Measurements from ENCODE around the gene FAM107B. TPM values are rescaled to one million over a fixed set of nuclear protein-coding genes. Genes with fewer than 3 reads are reported as not detected.

Gene FAM107B
- total and polyA plus RNA-seq, 2 of the 13 experiments (the other 11 are each of a cell fraction or from before 2014, with no cell fraction given): 15.7 to 24.8 TPM

DNA sequence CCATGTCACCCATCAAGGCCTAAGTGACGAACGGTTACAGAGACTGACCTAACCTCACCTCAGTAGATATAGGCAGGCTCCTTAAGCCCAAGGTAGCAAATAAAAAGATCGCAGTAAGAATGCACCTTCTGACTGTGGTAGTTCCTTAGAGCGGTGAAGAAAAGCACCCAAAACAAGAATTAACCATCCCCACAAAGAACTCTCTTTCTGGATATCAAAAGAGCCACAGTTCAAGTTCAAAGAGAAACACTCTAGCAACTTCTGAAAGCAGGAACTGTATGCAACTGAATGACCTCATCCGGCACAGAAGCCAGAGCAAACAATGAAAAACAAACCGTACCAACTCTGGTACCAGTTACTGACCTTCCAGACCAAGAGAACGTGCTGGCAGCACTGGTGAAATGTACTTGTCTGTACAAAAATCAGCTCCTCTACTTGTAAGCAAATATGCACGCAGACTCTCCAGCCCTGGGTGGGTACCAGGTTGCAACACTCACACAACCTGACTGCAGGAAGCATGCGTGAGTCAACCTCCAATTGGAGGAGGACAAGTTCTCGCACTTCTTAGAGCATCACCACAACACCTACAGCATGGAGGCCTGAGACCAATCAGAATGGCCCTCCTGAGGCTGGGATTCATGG, 202.7 kb downstream of the FAM107B start:
- WGBS (ENCODE audit: low lambda C conversion rate): 13% methylated on average over 10 of the region's 10 CpGs
- H3K4me1 ChIP-seq (ENCODE audit: insufficient read depth, low read length): peaks cover 71% of the 10 kb centered on the region
- H3K79me2 ChIP-seq (ENCODE audit: insufficient read depth, low read length): peaks cover 36% of the 10 kb centered on the region
- intact Hi-C loops (cut with micrococcal nuclease; ENCODE audit: unreplicated experiment): no loop called here
- ChIA-PET POLR2A (interaction anchor here (0.6 to 1.3 kb wide), 6 partner anchors 9 to 306 kb away, joined by 3 to 5 read pairs (median 3); partner anchors contain the start of genes CDNF, HSPA14, MSANTD7 and SUV39H2), CTCF (ENCODE audit: low intra/inter-chr PET ratio, low total read pairs) (no interaction called here)
- FAIRE-seq: peak; percentile 92
- peak overlapping the region; percentile 18 for H3K27ac ChIP-seq (ENCODE audit: extremely low read length, insufficient read depth, low read length)
- peaks cover 5 to 7% of the 10 kb centered on the region in 2 experiments; a peak in 4 of 5 replicates for H3K36me3 ChIP-seq (replicated peaks in 1 of 2; ENCODE audit: control insufficient read depth in 1 of 2, insufficient read depth in 2 of 2, low read length in 2 of 2)
- no peak overlapping the region for H3K4me3 ChIP-seq (replicated peaks in 1 of 3; ENCODE audit: insufficient read depth in 1 of 3, low read depth in 2 of 3, low read length in 3 of 3)
- no peak overlapping the region for H3K9ac ChIP-seq (ENCODE audit: insufficient read depth, low read depth, low read length)
- peak overlapping the region; percentile 49 for H3K4me2 ChIP-seq (ENCODE audit: low read depth, low read length)
- in situ Hi-C loops (cut with HindIII; ENCODE audit: extremely low pct_ligation_motif_present, low pct_unique_long_range_greater_than_20kb): no loop called here
- no peaks in the 10 kb centered on the region for H3K9me3 ChIP-seq (ENCODE audit: low read length)
- no peaks in the 10 kb centered on the region for H3K27me3 ChIP-seq (ENCODE audit: control insufficient read depth in 1 of 2, insufficient read depth in 2 of 2, low read length in 2 of 2)
- DNase-seq (ENCODE audit: low spot score): peak; percentile 96
- H2AFZ ChIP-seq (ENCODE audit: low read length): no peak overlapping the region
- peak; percentile 95 for ATAC-seq
- peaks cover 4% of the 10 kb centered on the region; the same call in 1 of the 2 replicates for H4K20me1 ChIP-seq (ENCODE audit: insufficient read depth, low read length)
- no TSS peak for BruUV-seq (replicated peaks)
- TF ChIP-seq ELF1 (CRISPR knock-in tag; IDR thresholded peaks at IDR 0.05) (peak; percentile 61), ZNF550 (CRISPR knock-in tag; IDR thresholded peaks at IDR 0.05; ENCODE audit: borderline replicate concordance) (no peak), ZMYM4 (CRISPR knock-in tag; IDR thresholded peaks at IDR 0.05) (no peak), TARDBP (CRISPR knock-in tag; IDR thresholded peaks at IDR 0.05) (peak; percentile 72; the same call in 1 of the 2 replicates), FLYWCH1 (CRISPR knock-in tag; IDR thresholded peaks at IDR 0.05) (no peak), RARG (CRISPR knock-in tag; IDR thresholded peaks at IDR 0.05; ENCODE audit: low read depth) (no peak), CREM (IDR thresholded peaks at IDR 0.05) (peak; percentile 72; the same call in 1 of the 2 replicates), CREM (CRISPR knock-in tag; IDR thresholded peaks at IDR 0.05) (no peak), SOX5 (CRISPR knock-in tag; IDR thresholded peaks at IDR 0.05; ENCODE audit: borderline replicate concordance) (peak; percentile 86), SP5 (CRISPR knock-in tag; IDR thresholded peaks at IDR 0.05; ENCODE audit: borderline replicate concordance, low read depth) (peak; percentile 47; the same call in 1 of the 2 replicates), NAIF1 (CRISPR knock-in tag; IDR thresholded peaks at IDR 0.05; ENCODE audit: borderline replicate concordance) (no peak)
- TF ChIP-seq, protein P1, sequence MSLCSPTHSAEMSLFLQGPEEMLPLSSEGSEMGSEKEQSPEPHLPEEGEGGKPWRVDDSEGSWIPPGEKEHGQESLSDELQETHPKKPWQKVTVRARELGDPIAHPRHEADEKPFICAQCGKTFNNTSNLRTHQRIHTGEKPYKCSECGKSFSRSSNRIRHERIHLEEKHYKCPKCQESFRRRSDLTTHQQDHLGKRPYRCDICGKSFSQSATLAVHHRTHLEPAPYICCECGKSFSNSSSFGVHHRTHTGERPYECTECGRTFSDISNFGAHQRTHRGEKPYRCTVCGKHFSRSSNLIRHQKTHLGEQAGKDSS (CRISPR knock-in tag; IDR thresholded peaks at IDR 0.05; ENCODE audit: borderline replicate concordance, low read depth): no peak
- TF ChIP-seq, protein P2, sequence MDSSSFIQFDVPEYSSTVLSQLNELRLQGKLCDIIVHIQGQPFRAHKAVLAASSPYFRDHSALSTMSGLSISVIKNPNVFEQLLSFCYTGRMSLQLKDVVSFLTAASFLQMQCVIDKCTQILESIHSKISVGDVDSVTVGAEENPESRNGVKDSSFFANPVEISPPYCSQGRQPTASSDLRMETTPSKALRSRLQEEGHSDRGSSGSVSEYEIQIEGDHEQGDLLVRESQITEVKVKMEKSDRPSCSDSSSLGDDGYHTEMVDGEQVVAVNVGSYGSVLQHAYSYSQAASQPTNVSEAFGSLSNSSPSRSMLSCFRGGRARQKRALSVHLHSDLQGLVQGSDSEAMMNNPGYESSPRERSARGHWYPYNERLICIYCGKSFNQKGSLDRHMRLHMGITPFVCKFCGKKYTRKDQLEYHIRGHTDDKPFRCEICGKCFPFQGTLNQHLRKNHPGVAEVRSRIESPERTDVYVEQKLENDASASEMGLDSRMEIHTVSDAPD (CRISPR knock-in tag; IDR thresholded peaks at IDR 0.05): peak; percentile 99
- TF ChIP-seq, protein P3, sequence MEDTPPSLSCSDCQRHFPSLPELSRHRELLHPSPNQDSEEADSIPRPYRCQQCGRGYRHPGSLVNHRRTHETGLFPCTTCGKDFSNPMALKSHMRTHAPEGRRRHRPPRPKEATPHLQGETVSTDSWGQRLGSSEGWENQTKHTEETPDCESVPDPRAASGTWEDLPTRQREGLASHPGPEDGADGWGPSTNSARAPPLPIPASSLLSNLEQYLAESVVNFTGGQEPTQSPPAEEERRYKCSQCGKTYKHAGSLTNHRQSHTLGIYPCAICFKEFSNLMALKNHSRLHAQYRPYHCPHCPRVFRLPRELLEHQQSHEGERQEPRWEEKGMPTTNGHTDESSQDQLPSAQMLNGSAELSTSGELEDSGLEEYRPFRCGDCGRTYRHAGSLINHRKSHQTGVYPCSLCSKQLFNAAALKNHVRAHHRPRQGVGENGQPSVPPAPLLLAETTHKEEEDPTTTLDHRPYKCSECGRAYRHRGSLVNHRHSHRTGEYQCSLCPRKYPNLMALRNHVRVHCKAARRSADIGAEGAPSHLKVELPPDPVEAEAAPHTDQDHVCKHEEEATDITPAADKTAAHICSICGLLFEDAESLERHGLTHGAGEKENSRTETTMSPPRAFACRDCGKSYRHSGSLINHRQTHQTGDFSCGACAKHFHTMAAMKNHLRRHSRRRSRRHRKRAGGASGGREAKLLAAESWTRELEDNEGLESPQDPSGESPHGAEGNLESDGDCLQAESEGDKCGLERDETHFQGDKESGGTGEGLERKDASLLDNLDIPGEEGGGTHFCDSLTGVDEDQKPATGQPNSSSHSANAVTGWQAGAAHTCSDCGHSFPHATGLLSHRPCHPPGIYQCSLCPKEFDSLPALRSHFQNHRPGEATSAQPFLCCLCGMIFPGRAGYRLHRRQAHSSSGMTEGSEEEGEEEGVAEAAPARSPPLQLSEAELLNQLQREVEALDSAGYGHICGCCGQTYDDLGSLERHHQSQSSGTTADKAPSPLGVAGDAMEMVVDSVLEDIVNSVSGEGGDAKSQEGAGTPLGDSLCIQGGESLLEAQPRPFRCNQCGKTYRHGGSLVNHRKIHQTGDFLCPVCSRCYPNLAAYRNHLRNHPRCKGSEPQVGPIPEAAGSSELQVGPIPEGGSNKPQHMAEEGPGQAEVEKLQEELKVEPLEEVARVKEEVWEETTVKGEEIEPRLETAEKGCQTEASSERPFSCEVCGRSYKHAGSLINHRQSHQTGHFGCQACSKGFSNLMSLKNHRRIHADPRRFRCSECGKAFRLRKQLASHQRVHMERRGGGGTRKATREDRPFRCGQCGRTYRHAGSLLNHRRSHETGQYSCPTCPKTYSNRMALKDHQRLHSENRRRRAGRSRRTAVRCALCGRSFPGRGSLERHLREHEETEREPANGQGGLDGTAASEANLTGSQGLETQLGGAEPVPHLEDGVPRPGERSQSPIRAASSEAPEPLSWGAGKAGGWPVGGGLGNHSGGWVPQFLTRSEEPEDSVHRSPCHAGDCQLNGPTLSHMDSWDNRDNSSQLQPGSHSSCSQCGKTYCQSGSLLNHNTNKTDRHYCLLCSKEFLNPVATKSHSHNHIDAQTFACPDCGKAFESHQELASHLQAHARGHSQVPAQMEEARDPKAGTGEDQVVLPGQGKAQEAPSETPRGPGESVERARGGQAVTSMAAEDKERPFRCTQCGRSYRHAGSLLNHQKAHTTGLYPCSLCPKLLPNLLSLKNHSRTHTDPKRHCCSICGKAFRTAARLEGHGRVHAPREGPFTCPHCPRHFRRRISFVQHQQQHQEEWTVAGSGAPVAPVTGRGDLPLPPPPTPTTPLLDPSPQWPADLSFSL (CRISPR knock-in tag; IDR thresholded peaks at IDR 0.05): no peak; the same call in 1 of the 2 replicates
